GM18909 (cell line): Measurements from ENCODE around the gene TBC1D22A.

Experiments used
- ATAC-seq: cut with Tn5 transposase; IDR thresholded peaks from one replicate; pipeline ENCODE4 v1.9.1; 2021; ENCODE audit warnings: mild to moderate bottlenecking; ENCODE audit not compliant: unreplicated experiment, poor library complexity

Gene TBC1D22A

GRCh38 chr22:47196881-47197772 is 434.7 kb downstream of the TBC1D22A start:
- no peak for ATAC-seq

- ATAC-seq = no peak
Observed at GRCh38 chr22:47197773-47198500, 435.5 kb downstream of the TBC1D22A start.

- no peak for ATAC-seq
Observed at GRCh38 chr22:47198801-47199251, 436.4 kb downstream of the TBC1D22A start.

GRCh38 chr22:47199261-47199978 is 437.0 kb downstream of the TBC1D22A start:
- ATAC-seq = no peak

- no peak for ATAC-seq
Observed at GRCh38 chr22:47199979-47200272, 437.5 kb downstream of the TBC1D22A start.

- ATAC-seq = no peak
Observed at GRCh38 chr22:47200273-47201051, 438.0 kb downstream of the TBC1D22A start.

- ATAC-seq = no peak
Observed at GRCh38 chr22:47201186-47201995, 438.9 kb downstream of the TBC1D22A start.

GRCh38 chr22:47201996-47202818 is 439.8 kb downstream of the TBC1D22A start:
- ATAC-seq = no peak

- ATAC-seq = no peak
Observed at GRCh38 chr22:47202819-47203553, 440.5 kb downstream of the TBC1D22A start.

- no peak for ATAC-seq
Observed at GRCh38 chr22:47203554-47203991, 441.1 kb downstream of the TBC1D22A start.

GRCh38 chr22:47204002-47204979 is 441.8 kb downstream of the TBC1D22A start:
- no peak for ATAC-seq

- ATAC-seq = no peak
Observed at GRCh38 chr22:47205081-47205491, 442.6 kb downstream of the TBC1D22A start.

GRCh38 chr22:47205554-47205953 is 443.1 kb downstream of the TBC1D22A start:
- ATAC-seq = no peak

GRCh38 chr22:47206164-47206563 is 443.7 kb downstream of the TBC1D22A start:
- ATAC-seq = no peak

GRCh38 chr22:47206666-47207218 is 444.3 kb downstream of the TBC1D22A start:
- no peak for ATAC-seq

GRCh38 chr22:47207387-47207786 is 444.9 kb downstream of the TBC1D22A start:
- no peak for ATAC-seq
